Esophagus squamous epithelium (tissue), 4 donors: ENCODE data around the gene POLR2E.

Experiments used
- POLR2A ChIP-seq, 4 donors: fragments of 450-650 bp; IDR thresholded peaks; one replicate each; pipeline ENCODE4 v1.6.1; 2017; ENCODE audit warnings: antibody characterized with exemption in 4 of 4, mild to moderate bottlenecking in 4 of 4, moderate library complexity in 3 of 4
- TF ChIP-seq, protein P1 (sequence below), 6 experiments: fragments of 450-650 bp in 4 of 6; fragments of 200-600 bp in 2 of 6; sonication (generic) in 2 of 6; IDR thresholded peaks; one replicate each; pipeline ENCODE4 v1.5.1; 2016 to 2019; ENCODE audit warnings: antibody characterized with exemption in 6 of 6, mild to moderate bottlenecking in 4 of 6, moderate library complexity in 4 of 6

DNA sequence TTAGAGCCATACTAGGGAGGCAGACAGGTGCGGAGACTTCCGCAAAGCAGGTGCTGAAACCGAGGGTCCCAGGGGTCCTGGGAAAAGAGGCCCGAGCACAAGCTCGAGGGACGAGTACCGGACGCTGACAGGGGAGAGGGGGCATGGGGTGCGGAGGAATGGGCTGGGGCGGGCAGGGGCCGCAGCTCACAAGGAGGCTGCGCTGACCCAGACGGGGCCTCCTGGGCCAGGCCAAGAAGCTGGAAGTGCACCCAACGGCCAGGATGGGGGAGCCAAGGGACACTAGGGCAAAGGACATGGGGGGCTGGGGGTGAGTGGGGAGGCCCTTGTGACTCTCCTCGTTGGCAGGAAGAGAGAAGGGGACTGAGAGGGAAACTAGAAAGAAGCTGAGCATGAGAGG, 1.8 kb downstream of the POLR2E start:
- no peak for TF ChIP-seq POLR2A (IDR thresholded peaks at IDR 0.05)
- TF ChIP-seq, protein P1, sequence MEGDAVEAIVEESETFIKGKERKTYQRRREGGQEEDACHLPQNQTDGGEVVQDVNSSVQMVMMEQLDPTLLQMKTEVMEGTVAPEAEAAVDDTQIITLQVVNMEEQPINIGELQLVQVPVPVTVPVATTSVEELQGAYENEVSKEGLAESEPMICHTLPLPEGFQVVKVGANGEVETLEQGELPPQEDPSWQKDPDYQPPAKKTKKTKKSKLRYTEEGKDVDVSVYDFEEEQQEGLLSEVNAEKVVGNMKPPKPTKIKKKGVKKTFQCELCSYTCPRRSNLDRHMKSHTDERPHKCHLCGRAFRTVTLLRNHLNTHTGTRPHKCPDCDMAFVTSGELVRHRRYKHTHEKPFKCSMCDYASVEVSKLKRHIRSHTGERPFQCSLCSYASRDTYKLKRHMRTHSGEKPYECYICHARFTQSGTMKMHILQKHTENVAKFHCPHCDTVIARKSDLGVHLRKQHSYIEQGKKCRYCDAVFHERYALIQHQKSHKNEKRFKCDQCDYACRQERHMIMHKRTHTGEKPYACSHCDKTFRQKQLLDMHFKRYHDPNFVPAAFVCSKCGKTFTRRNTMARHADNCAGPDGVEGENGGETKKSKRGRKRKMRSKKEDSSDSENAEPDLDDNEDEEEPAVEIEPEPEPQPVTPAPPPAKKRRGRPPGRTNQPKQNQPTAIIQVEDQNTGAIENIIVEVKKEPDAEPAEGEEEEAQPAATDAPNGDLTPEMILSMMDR (IDR thresholded peaks at IDR 0.05) = no peak
